ENCODE data around the gene PCED1B.
"Not testable (repeated sequence)": the region's sequence is repeated elsewhere in the genome, so short reads cannot be mapped to it uniquely, and the experiment has no call there.

Gene PCED1B

GRCh38 chr12:47166365-47166764, 86.9 kb downstream of the PCED1B start:
- H3K4me3 ChIP-seq (replicated peaks; ENCODE audit: low read depth, low read length) = no peak overlapping the region
- no peak for TF ChIP-seq CTCF (IDR thresholded peaks at IDR 0.05; ENCODE audit: low read depth, low read length, missing control alignments)

GRCh38 chr12:47170281-47170680, 90.9 kb downstream of the PCED1B start:
- not testable (repeated sequence) for H3K4me3 ChIP-seq (replicated peaks; ENCODE audit: low read depth, low read length); DNase-seq (ENCODE audit: extremely low read depth, low read depth)

More at GRCh38 chr12:47166365-47166764, 86.9 kb downstream of the PCED1B start:
- no peak for DNase-seq (ENCODE audit: extremely low read depth, low read depth)

- no peak overlapping the region for H3K4me3 ChIP-seq (replicated peaks; ENCODE audit: low read depth, low read length)
- no peak for TF ChIP-seq CTCF (IDR thresholded peaks at IDR 0.05; ENCODE audit: low read depth, low read length, missing control alignments)
- DNase-seq (ENCODE audit: extremely low read depth, low read depth) = no peak
Measured at GRCh38 chr12:47178014-47178413, 98.6 kb downstream of the PCED1B start.

- DNase-seq (ENCODE audit: extremely low read depth, low read depth); H3K4me3 ChIP-seq (replicated peaks; ENCODE audit: low read depth, low read length): not testable (repeated sequence)
Measured at GRCh38 chr12:47182164-47182938, 102.9 kb downstream of the PCED1B start.

- DNase-seq (ENCODE audit: extremely low read depth, low read depth) = no peak
- TF ChIP-seq CTCF (IDR thresholded peaks at IDR 0.05; ENCODE audit: low read depth, low read length, missing control alignments) = no peak
- H3K4me3 ChIP-seq (replicated peaks; ENCODE audit: low read depth, low read length) = no peak overlapping the region
Measured at GRCh38 chr12:47184229-47184628, 104.8 kb downstream of the PCED1B start.

- TF ChIP-seq CTCF (IDR thresholded peaks at IDR 0.05; ENCODE audit: low read depth, low read length, missing control alignments) = no peak
- DNase-seq (ENCODE audit: extremely low read depth, low read depth) = no peak
- H3K4me3 ChIP-seq (replicated peaks; ENCODE audit: low read depth, low read length) = no peak overlapping the region
Measured at GRCh38 chr12:47184813-47185212, 105.4 kb downstream of the PCED1B start.

- TF ChIP-seq CTCF (IDR thresholded peaks at IDR 0.05; ENCODE audit: low read depth, low read length, missing control alignments) = no peak
- no peak for DNase-seq (ENCODE audit: extremely low read depth, low read depth)
- no peak overlapping the region for H3K4me3 ChIP-seq (replicated peaks; ENCODE audit: low read depth, low read length)
Measured at GRCh38 chr12:47186246-47186645, 106.8 kb downstream of the PCED1B start.

Data from HFF-Myc (cell line).